ENCODE data around the gene LEKR1.

LEKR1 gene

GRCh38 chr3:157063926-157064325 is 237.8 kb downstream of the LEKR1 start:
- Histone ChIP-seq H3K14ac (ENCODE audit: low read length) (no peak overlapping the region), H2AK5ac (ENCODE audit: low read depth, low read length) (no peak overlapping the region), H3K4me2 (ENCODE audit: insufficient read depth, low read length, poor library complexity, severe bottlenecking) (no peak overlapping the region), H2AFZ (ENCODE audit: low read length) (no peak overlapping the region), H3K4me1 (ENCODE audit: control insufficient read depth in 2 of 2, insufficient read depth in 1 of 2, low read depth in 1 of 2, low read length in 2 of 2) (peaks cover 2 to 8% of the 10 kb centered on the region in 2 donors), H2BK5ac (ENCODE audit: low read length) (no peak overlapping the region), H3K9ac (ENCODE audit: low read depth, low read length, poor library complexity) (no peak overlapping the region), H3K27me3 (ENCODE audit: control insufficient read depth in 3 of 3, insufficient read depth in 3 of 3, low read depth in 1 of 3, low read length in 3 of 3) (peaks cover 0 to 60% (median 0%) of the 10 kb centered on the region in 3 experiments), H3K4me3 (ENCODE audit: low read length in 2 of 2) (no peak overlapping the region), H3K18ac (ENCODE audit: low read length) (no peak overlapping the region), H3K79me1 (ENCODE audit: low read depth, low read length) (no peaks in the 10 kb centered on the region), H2BK120ac (ENCODE audit: low read depth, low read length) (no peak overlapping the region), H3K9me3 (replicated peaks in 1 of 2; ENCODE audit: control insufficient read depth in 2 of 2, insufficient read depth in 1 of 2, low read depth in 1 of 2, low read length in 2 of 2) (no peaks in the 10 kb centered on the region), H3K36me3 (replicated peaks in 1 of 2; ENCODE audit: control insufficient read depth in 2 of 2, insufficient read depth in 2 of 2, low read length in 2 of 2) (no peaks in the 10 kb centered on the region), H4K91ac (ENCODE audit: low read depth, low read length, poor library complexity) (no peak overlapping the region), H2BK15ac (ENCODE audit: low read length) (no peak overlapping the region), H3K4ac (ENCODE audit: low read length) (no peak overlapping the region), H3K23ac (ENCODE audit: low read depth, low read length, poor library complexity) (no peak overlapping the region), H3K27ac (replicated peaks; ENCODE audit: low read length) (no peak overlapping the region), H2BK12ac (ENCODE audit: low read length) (no peak overlapping the region), H4K8ac (ENCODE audit: low read depth, low read length) (no peak overlapping the region)
- no CpG with 5 or more reads among the region's 2 CpGs for WGBS, 2 donors (ENCODE audit: extremely low coverage in 2 of 2, insufficient read length in 2 of 2, insufficient replicate concordance in 1 of 2)
- no peak for DNase-seq (ENCODE audit: low spot score)

GRCh38 chr3:157064402-157064801 is 238.2 kb downstream of the LEKR1 start:
- no peak overlapping the region for H3K14ac ChIP-seq (ENCODE audit: low read length)
- no peak overlapping the region for H3K4me2 ChIP-seq (ENCODE audit: insufficient read depth, low read length, poor library complexity, severe bottlenecking)
- no peak overlapping the region for H2BK5ac ChIP-seq (ENCODE audit: low read length)
- peak overlapping the region; percentile 67 for H3K18ac ChIP-seq (ENCODE audit: low read length)
- H3K36me3 ChIP-seq (replicated peaks in 1 of 2; ENCODE audit: control insufficient read depth in 2 of 2, insufficient read depth in 2 of 2, low read length in 2 of 2): no peaks in the 10 kb centered on the region
- no peak overlapping the region for H2BK120ac ChIP-seq (ENCODE audit: low read depth, low read length)
- no peaks in the 10 kb centered on the region for H3K79me1 ChIP-seq (ENCODE audit: low read depth, low read length)
- no peak overlapping the region for H3K23ac ChIP-seq (ENCODE audit: low read depth, low read length, poor library complexity)
- H4K8ac ChIP-seq (ENCODE audit: low read depth, low read length): no peak overlapping the region
- no peak overlapping the region for H3K27ac ChIP-seq (replicated peaks; ENCODE audit: low read length)
- H3K9ac ChIP-seq (ENCODE audit: low read depth, low read length, poor library complexity): no peak overlapping the region
- no peak overlapping the region for H3K4ac ChIP-seq (ENCODE audit: low read length)
- no peak overlapping the region for H2BK12ac ChIP-seq (ENCODE audit: low read length)
- WGBS, 2 donors (ENCODE audit: extremely low coverage in 2 of 2, insufficient read length in 2 of 2, insufficient replicate concordance in 1 of 2): no CpG with 5 or more reads among the region's 7 CpGs
- H2AK5ac ChIP-seq (ENCODE audit: low read depth, low read length): no peak overlapping the region
- H3K9me3 ChIP-seq (replicated peaks in 1 of 2; ENCODE audit: control insufficient read depth in 2 of 2, insufficient read depth in 1 of 2, low read depth in 1 of 2, low read length in 2 of 2): no peaks in the 10 kb centered on the region
- peaks cover 2 to 8% of the 10 kb centered on the region in 2 donors for H3K4me1 ChIP-seq (ENCODE audit: control insufficient read depth in 2 of 2, insufficient read depth in 1 of 2, low read depth in 1 of 2, low read length in 2 of 2)
- no peak overlapping the region for H2AFZ ChIP-seq (ENCODE audit: low read length)
- H2BK15ac ChIP-seq (ENCODE audit: low read length): no peak overlapping the region
- peaks cover 0 to 64% (median 0%) of the 10 kb centered on the region in 3 experiments for H3K27me3 ChIP-seq (ENCODE audit: control insufficient read depth in 3 of 3, insufficient read depth in 3 of 3, low read depth in 1 of 3, low read length in 3 of 3)
- no peak overlapping the region for H3K4me3 ChIP-seq (ENCODE audit: low read length in 2 of 2)
- no peak for DNase-seq (ENCODE audit: low spot score)
- H4K91ac ChIP-seq (ENCODE audit: low read depth, low read length, poor library complexity): no peak overlapping the region

GRCh38 chr3:157065201-157065600 is 239.0 kb downstream of the LEKR1 start:
- H3K14ac ChIP-seq (ENCODE audit: low read length): no peak overlapping the region
- H3K27ac ChIP-seq (replicated peaks; ENCODE audit: low read length): no peak overlapping the region
- no peak overlapping the region for H2BK12ac ChIP-seq (ENCODE audit: low read length)
- no peak overlapping the region for H4K91ac ChIP-seq (ENCODE audit: low read depth, low read length, poor library complexity)
- H4K8ac ChIP-seq (ENCODE audit: low read depth, low read length): no peak overlapping the region
- no CpG with 5 or more reads among the region's 5 CpGs for WGBS, 2 donors (ENCODE audit: extremely low coverage in 2 of 2, insufficient read length in 2 of 2, insufficient replicate concordance in 1 of 2)
- no peak overlapping the region for H3K9ac ChIP-seq (ENCODE audit: low read depth, low read length, poor library complexity)
- H3K23ac ChIP-seq (ENCODE audit: low read depth, low read length, poor library complexity): no peak overlapping the region
- no peak overlapping the region for H2AFZ ChIP-seq (ENCODE audit: low read length)
- H3K4me3 ChIP-seq (ENCODE audit: low read length in 2 of 2): no peak overlapping the region
- peak; percentile 17 for DNase-seq (ENCODE audit: low spot score)
- no peak overlapping the region for H2BK120ac ChIP-seq (ENCODE audit: low read depth, low read length)
- no peak overlapping the region for H2BK5ac ChIP-seq (ENCODE audit: low read length)
- no peak overlapping the region for H2AK5ac ChIP-seq (ENCODE audit: low read depth, low read length)
- no peaks in the 10 kb centered on the region for H3K79me1 ChIP-seq (ENCODE audit: low read depth, low read length)
- peaks cover 0 to 72% (median 0%) of the 10 kb centered on the region in 3 experiments for H3K27me3 ChIP-seq (ENCODE audit: control insufficient read depth in 3 of 3, insufficient read depth in 3 of 3, low read depth in 1 of 3, low read length in 3 of 3)
- H3K4me2 ChIP-seq (ENCODE audit: insufficient read depth, low read length, poor library complexity, severe bottlenecking): no peak overlapping the region
- H3K36me3 ChIP-seq (replicated peaks in 1 of 2; ENCODE audit: control insufficient read depth in 2 of 2, insufficient read depth in 2 of 2, low read length in 2 of 2): no peaks in the 10 kb centered on the region
- H3K4me1 ChIP-seq (ENCODE audit: control insufficient read depth in 2 of 2, insufficient read depth in 1 of 2, low read depth in 1 of 2, low read length in 2 of 2): peaks cover 2 to 8% of the 10 kb centered on the region in 2 donors
- H3K18ac ChIP-seq (ENCODE audit: low read length): peak overlapping the region; percentile 11
- H2BK15ac ChIP-seq (ENCODE audit: low read length): no peak overlapping the region
- H3K4ac ChIP-seq (ENCODE audit: low read length): no peak overlapping the region
- no peaks in the 10 kb centered on the region for H3K9me3 ChIP-seq (replicated peaks in 1 of 2; ENCODE audit: control insufficient read depth in 2 of 2, insufficient read depth in 1 of 2, low read depth in 1 of 2, low read length in 2 of 2)

GRCh38 chr3:157066335-157067098 is 240.4 kb downstream of the LEKR1 start:
- Histone ChIP-seq H2BK5ac (ENCODE audit: low read length) (no peak overlapping the region), H3K27ac (replicated peaks; ENCODE audit: low read length) (no peak overlapping the region), H2BK12ac (ENCODE audit: low read length) (no peak overlapping the region), H3K4me2 (ENCODE audit: insufficient read depth, low read length, poor library complexity, severe bottlenecking) (no peak overlapping the region), H3K23ac (ENCODE audit: low read depth, low read length, poor library complexity) (no peak overlapping the region), H2AFZ (ENCODE audit: low read length) (no peak overlapping the region), H2AK5ac (ENCODE audit: low read depth, low read length) (no peak overlapping the region), H3K36me3 (replicated peaks in 1 of 2; ENCODE audit: control insufficient read depth in 2 of 2, insufficient read depth in 2 of 2, low read length in 2 of 2) (no peaks in the 10 kb centered on the region), H3K4me3 (ENCODE audit: low read length in 2 of 2) (no peak overlapping the region), H3K79me1 (ENCODE audit: low read depth, low read length) (no peaks in the 10 kb centered on the region), H3K4ac (ENCODE audit: low read length) (no peak overlapping the region), H3K9me3 (replicated peaks in 1 of 2; ENCODE audit: control insufficient read depth in 2 of 2, insufficient read depth in 1 of 2, low read depth in 1 of 2, low read length in 2 of 2) (no peaks in the 10 kb centered on the region), H3K27me3 (ENCODE audit: control insufficient read depth in 3 of 3, insufficient read depth in 3 of 3, low read depth in 1 of 3, low read length in 3 of 3) (peaks cover 0 to 83% (median 0%) of the 10 kb centered on the region in 3 experiments), H4K8ac (ENCODE audit: low read depth, low read length) (no peak overlapping the region), H3K9ac (ENCODE audit: low read depth, low read length, poor library complexity) (no peak overlapping the region), H2BK120ac (ENCODE audit: low read depth, low read length) (no peak overlapping the region), H3K18ac (ENCODE audit: low read length) (no peak overlapping the region), H3K14ac (ENCODE audit: low read length) (no peak overlapping the region), H3K4me1 (ENCODE audit: control insufficient read depth in 2 of 2, insufficient read depth in 1 of 2, low read depth in 1 of 2, low read length in 2 of 2) (peaks cover 2 to 8% of the 10 kb centered on the region in 2 donors), H4K91ac (ENCODE audit: low read depth, low read length, poor library complexity) (no peak overlapping the region), H2BK15ac (ENCODE audit: low read length) (no peak overlapping the region)
- no CpG with 5 or more reads among the region's 11 CpGs for WGBS, 2 donors (ENCODE audit: extremely low coverage in 2 of 2, insufficient read length in 2 of 2, insufficient replicate concordance in 1 of 2)
- DNase-seq (ENCODE audit: low spot score): no peak
